Fibroblast of gingiva (primary cell): ENCODE data around the gene EVA1A.
A peak's percentile ranks its signal among the peaks of the same experiment; 100 is the strongest.
"Not testable (repeated sequence)": the region's sequence is repeated elsewhere in the genome, so short reads cannot be mapped to it uniquely, and the experiment has no call there.

Source experiments
- DNase-seq: peaks from one replicate; pipeline ENCODE4 v3.0.0-alpha.2; 2011; ENCODE audit warnings: low read depth

Gene EVA1A

GRCh38 chr2:75516378-75517360, 44.1 kb downstream of the EVA1A start:
- no peak for DNase-seq

GRCh38 chr2:75515584-75516368, 45.0 kb downstream of the EVA1A start:
- DNase-seq: no peak

- no peak for DNase-seq
These were observed 47.0 kb downstream of the EVA1A start for GRCh38 chr2:75513616-75514170.

- no peak for DNase-seq
These were observed 48.1 kb downstream of the EVA1A start for GRCh38 chr2:75512455-75513212.

- no peak for DNase-seq
These were observed 54.5 kb downstream of the EVA1A start for GRCh38 chr2:75506101-75506697.

GRCh38 chr2:75505012-75505411, 55.7 kb downstream of the EVA1A start:
- no peak for DNase-seq

GRCh38 chr2:75503048-75503607, 57.6 kb downstream of the EVA1A start:
- peak; percentile 12 for DNase-seq

GRCh38 chr2:75500633-75501032, 60.1 kb downstream of the EVA1A start:
- peak; percentile 46 for DNase-seq

- DNase-seq: no peak
These were observed 61.2 kb downstream of the EVA1A start for GRCh38 chr2:75499534-75499933.

GRCh38 chr2:75498907-75499306, 61.8 kb downstream of the EVA1A start:
- DNase-seq: no peak

- no peak for DNase-seq
These were observed 63.5 kb downstream of the EVA1A start for GRCh38 chr2:75497256-75497655.

- DNase-seq: no peak
These were observed 64.9 kb downstream of the EVA1A start for GRCh38 chr2:75495862-75496261.

GRCh38 chr2:75494137-75494769, 66.5 kb downstream of the EVA1A start:
- peak; percentile 5 for DNase-seq

- DNase-seq: no peak
These were observed 67.5 kb downstream of the EVA1A start for GRCh38 chr2:75493230-75493629.

GRCh38 chr2:75491129-75491753, 69.5 kb downstream of the EVA1A start:
- DNase-seq: peak; percentile 63

- no peak for DNase-seq
These were observed 71.0 kb downstream of the EVA1A start for GRCh38 chr2:75489721-75490120.

- no peak for DNase-seq
These were observed 72.6 kb downstream of the EVA1A start for GRCh38 chr2:75488157-75488556.

GRCh38 chr2:75486735-75487134, 74.0 kb downstream of the EVA1A start:
- DNase-seq: not testable (repeated sequence)

GRCh38 chr2:75484840-75485239, 75.9 kb downstream of the EVA1A start:
- no peak for DNase-seq

- no peak for DNase-seq
These were observed 76.9 kb downstream of the EVA1A start for GRCh38 chr2:75483878-75484277.
